Common myeloid progenitor, CD34-positive (primary cell): ENCODE results near the gene STMND1.
"Not testable (repeated sequence)": the region's sequence is repeated elsewhere in the genome, so short reads cannot be mapped to it uniquely, and the experiment has no call there.

ENCODE experiments used
- CTCF ChIA-PET: fragments of 350-600 bp; sonication (Branson Sonifier 250); formaldehyde crosslinking; loops from one replicate; lab custom pipeline; 2021; ENCODE audit warnings: antibody characterized with exemption; lab: Charles Lee
- POLR2A ChIA-PET: fragments of 350-600 bp; sonication (Branson Sonifier 250); formaldehyde crosslinking; loops from one replicate; lab custom pipeline; 2021; ENCODE audit warnings: antibody characterized with exemption; lab: Charles Lee
- DNase-seq, 3 donors: peaks; one replicate each; pipeline versions ENCODE4 v3.0.0 to v3.0.0-alpha.2; 2013
- H3K27ac ChIP-seq, 2 experiments: 1 replicate in 1 of 2; 2 replicates in 1 of 2; pipeline ENCODE4 v1.7.0; 2013; ENCODE audit warnings: inconsistent platforms in 2 of 2, low read length in 2 of 2, mild to moderate bottlenecking in 2 of 2, low read depth in 1 of 2, moderate library complexity in 1 of 2; ENCODE audit not compliant: severe bottlenecking in 2 of 2, insufficient read depth in 1 of 2, poor library complexity in 1 of 2
- H3K27me3 ChIP-seq, 5 experiments: replicated peaks in 2 of 5; 1 replicate in 3 of 5; 2 replicates in 2 of 5; pipeline versions ENCODE4 v1.6.1 to v1.7.0; 2013; ENCODE audit warnings: low read length in 4 of 5, mild to moderate bottlenecking in 2 of 5, moderate library complexity in 2 of 5, inconsistent platforms in 1 of 5; ENCODE audit not compliant: insufficient read depth in 5 of 5, control insufficient read depth in 4 of 5
- H3K36me3 ChIP-seq, 4 experiments: 1 replicate in 2 of 4; 2 replicates in 2 of 4; pipeline versions ENCODE4 v1.6.1 to v1.7.0; 2013; ENCODE audit warnings: low read length in 3 of 4, control low read depth in 1 of 4, mild to moderate bottlenecking in 1 of 4; ENCODE audit not compliant: control insufficient read depth in 4 of 4, insufficient read depth in 4 of 4
- H3K4me1 ChIP-seq, 4 experiments: 1 replicate in 3 of 4; 2 replicates in 1 of 4; pipeline versions ENCODE4 v1.6.1 to v1.7.1; 2013; ENCODE audit warnings: low read length in 3 of 4, mild to moderate bottlenecking in 3 of 4, control low read depth in 1 of 4, inconsistent platforms in 1 of 4, moderate library complexity in 1 of 4; ENCODE audit not compliant: control insufficient read depth in 4 of 4, insufficient read depth in 4 of 4; ENCODE audit errors: control extremely low read depth in 1 of 4
- H3K4me3 ChIP-seq, 7 experiments: 1 replicate in 4 of 7; 2 replicates in 3 of 7; pipeline versions ENCODE4 v1.5.1 to v1.7.0; 2013; ENCODE audit warnings: mild to moderate bottlenecking in 7 of 7, low read length in 6 of 7, moderate library complexity in 6 of 7, inconsistent platforms in 2 of 7, low read depth in 2 of 7, control low read depth in 1 of 7; ENCODE audit not compliant: insufficient read depth in 4 of 7, control insufficient read depth in 1 of 7; ENCODE audit errors: extremely low read depth in 1 of 7
- H3K9me3 ChIP-seq, 5 experiments: 1 replicate in 4 of 5; 2 replicates in 1 of 5; pipeline versions ENCODE4 v1.6.1 to v1.7.1; 2013; ENCODE audit warnings: low read length in 4 of 5, mild to moderate bottlenecking in 2 of 5, inconsistent platforms in 1 of 5, low read depth in 1 of 5, moderate library complexity in 1 of 5; ENCODE audit not compliant: control insufficient read depth in 4 of 5, insufficient read depth in 2 of 5; ENCODE audit errors: control extremely low read depth in 1 of 5
- WGBS: methylation state at CpG from one replicate; pipeline ENCODE4 v1.1.5; 2013; ENCODE audit not compliant: insufficient coverage; 5-methylcytosine and 5-hydroxymethylcytosine counted together

The STMND1 gene

GRCh38 chr6:17062871-17063440, 38.9 kb upstream of the STMND1 start:
- H3K36me3 ChIP-seq: no peaks in the 10 kb centered on the region
- peak in 2 of 3 donors; percentile 7 to 17 for DNase-seq
- no peaks in the 10 kb centered on the region for H3K9me3 ChIP-seq
- ChIA-PET CTCF (no interaction called here), POLR2A (no interaction called here)
- peaks cover 0 to 2% (median 0%) of the 10 kb centered on the region in 5 experiments for H3K27me3 ChIP-seq
- H3K27ac ChIP-seq: no peak overlapping the region
- H3K4me3 ChIP-seq: no peak overlapping the region
- H3K4me1 ChIP-seq: no peaks in the 10 kb centered on the region

- H3K36me3 ChIP-seq: no peaks in the 10 kb centered on the region
- POLR2A ChIA-PET: no interaction called here
- CTCF ChIA-PET: interaction anchor here (1.3 kb wide), 1 partner anchor 21 kb away, joined by 3 read pairs; no protein-coding TSS in a partner anchor
- H3K4me3 ChIP-seq: no peak overlapping the region
- peaks cover 0 to 2% (median 0%) of the 10 kb centered on the region in 5 experiments for H3K27me3 ChIP-seq
- no peak overlapping the region for H3K27ac ChIP-seq
- H3K4me1 ChIP-seq: no peaks in the 10 kb centered on the region
- DNase-seq: no peak
- H3K9me3 ChIP-seq: peaks cover 0 to 4% (median 4%) of the 10 kb centered on the region in 5 experiments
Observed at GRCh38 chr6:17064975-17065374, 36.9 kb upstream of the STMND1 start.

- Histone ChIP-seq H3K27me3 (peaks cover 0 to 2% (median 0%) of the 10 kb centered on the region in 5 experiments), H3K9me3 (peaks cover 0 to 7% (median 4%) of the 10 kb centered on the region in 5 experiments), H3K4me3 (no peak overlapping the region), H3K27ac (no peak overlapping the region), H3K4me1 (no peaks in the 10 kb centered on the region), H3K36me3 (no peaks in the 10 kb centered on the region)
- ChIA-PET POLR2A (no interaction called here), CTCF (interaction anchor here (1.3 kb wide), 1 partner anchor 33 kb away, joined by 3 read pairs; no protein-coding TSS in a partner anchor)
- no peak for DNase-seq
- WGBS: 97% methylated on average over 3 of the region's 6 CpGs
Observed at GRCh38 chr6:17066610-17067009, 35.2 kb upstream of the STMND1 start.

- H3K27me3 ChIP-seq, H3K4me1 ChIP-seq, DNase-seq, H3K4me3 ChIP-seq, H3K27ac ChIP-seq, POLR2A ChIA-PET, H3K36me3 ChIP-seq, CTCF ChIA-PET: not testable (repeated sequence)
- peaks cover 0 to 15% (median 4%) of the 10 kb centered on the region in 5 experiments for H3K9me3 ChIP-seq
Observed at GRCh38 chr6:17068972-17069371, 32.9 kb upstream of the STMND1 start.

GRCh38 chr6:17070400-17070799, 31.4 kb upstream of the STMND1 start:
- POLR2A ChIA-PET, DNase-seq, H3K27ac ChIP-seq, H3K27me3 ChIP-seq, H3K4me3 ChIP-seq, H3K4me1 ChIP-seq, H3K36me3 ChIP-seq, CTCF ChIA-PET: not testable (repeated sequence)
- H3K9me3 ChIP-seq: peaks cover 0 to 15% (median 4%) of the 10 kb centered on the region in 5 experiments
- WGBS: 83% methylated on average over 2 of the region's 2 CpGs

GRCh38 chr6:17073596-17073995, 28.3 kb upstream of the STMND1 start:
- DNase-seq, H3K36me3 ChIP-seq, H3K4me3 ChIP-seq, CTCF ChIA-PET, H3K4me1 ChIP-seq, H3K27me3 ChIP-seq, POLR2A ChIA-PET, H3K27ac ChIP-seq: not testable (repeated sequence)
- peaks cover 0 to 15% (median 4%) of the 10 kb centered on the region in 5 experiments for H3K9me3 ChIP-seq
- 100% methylated on average over 2 of the region's 2 CpGs for WGBS

- H3K36me3 ChIP-seq: no peaks in the 10 kb centered on the region
- no peak for DNase-seq
- CTCF ChIA-PET: no interaction called here
- no peaks in the 10 kb centered on the region for H3K9me3 ChIP-seq
- WGBS: 100% methylated on average over 2 of the region's 4 CpGs
- POLR2A ChIA-PET: no interaction called here
- no peaks in the 10 kb centered on the region for H3K27me3 ChIP-seq
- no peak overlapping the region for H3K27ac ChIP-seq
- no peaks in the 10 kb centered on the region for H3K4me1 ChIP-seq
- no peak overlapping the region for H3K4me3 ChIP-seq
Observed at GRCh38 chr6:17081273-17081672, 20.6 kb upstream of the STMND1 start.
